Panc1 (cell line): ENCODE results near the gene SDS. TPM values are rescaled to one million over a fixed set of nuclear protein-coding genes. Genes with fewer than 3 reads are reported as not detected.

ENCODE experiments used
- ATAC-seq: fragments of 200-7000 bp; cut with Tn5 transposase; 2 replicates; pipeline ENCODE4 v1.9.1; 2020; ENCODE audit warnings: mild to moderate bottlenecking, moderate library complexity
- BruUV-seq: library from RNA; stranded (reverse); fragments of 400-500 nt; replicated peaks from 2 replicates; lab custom pipeline; 2021; lab: Mats Ljungman, UMichigan
- CTCF ChIA-PET: fragments of 300-600 bp; sonication (Branson Sonifier 250); formaldehyde crosslinking; loops from one replicate; lab custom pipeline; 2022; ENCODE audit warnings: antibody characterized with exemption; lab: Charles Lee
- POLR2A ChIA-PET: fragments of 300-600 bp; sonication (Branson Sonifier 250); formaldehyde crosslinking; loops from one replicate; lab custom pipeline; 2022; ENCODE audit warnings: antibody characterized with exemption; lab: Charles Lee
- DNase-seq: peaks from one replicate; pipeline ENCODE4 v3.0.0-alpha.2; 2010; ENCODE audit warnings: low read depth, low spot score
- H3K27ac ChIP-seq: 2 replicates; pipeline ENCODE4 v1.5.1; 2011; ENCODE audit warnings: mild to moderate bottlenecking, low read length, inconsistent platforms
- H3K27me3 ChIP-seq: fragments of 200-500 bp; sonication (Bioruptor generic); 2 replicates; pipeline ENCODE4 v1.6.0; 2014; ENCODE audit warnings: low read length, inconsistent platforms; ENCODE audit not compliant: control insufficient read depth, insufficient read depth
- H3K36me3 ChIP-seq: fragments of 200-500 bp; sonication (Bioruptor generic); 2 replicates; pipeline ENCODE4 v1.5.1; 2014; ENCODE audit warnings: inconsistent platforms, mild to moderate bottlenecking, low read length, moderate library complexity; ENCODE audit not compliant: control insufficient read depth, insufficient read depth
- H3K4me1 ChIP-seq: 2 replicates; pipeline ENCODE4 v1.5.1; 2011; ENCODE audit warnings: inconsistent platforms, mild to moderate bottlenecking, low read length, moderate library complexity; ENCODE audit not compliant: control insufficient read depth, insufficient read depth
- H3K4me3 ChIP-seq, 2 experiments: 2 replicates each; pipeline ENCODE4 v1.5.1; 2011 to 2012; ENCODE audit warnings: low read depth in 2 of 2, low read length in 2 of 2, mild to moderate bottlenecking in 2 of 2, inconsistent platforms in 1 of 2, moderate library complexity in 1 of 2
- H3K9me3 ChIP-seq: fragments of 200-500 bp; sonication (Bioruptor generic); 2 replicates; pipeline ENCODE4 v1.5.1; 2014; ENCODE audit warnings: low read depth, mild to moderate bottlenecking, inconsistent platforms, low read length, moderate library complexity; ENCODE audit not compliant: control insufficient read depth, insufficient read depth
- POLR2AphosphoS5 ChIP-seq: IDR thresholded peaks from 2 replicates; pipeline ENCODE4 v1.6.1; 2012; ENCODE audit warnings: mild to moderate bottlenecking, low read depth, low read length, moderate library complexity
- SIN3A ChIP-seq: IDR thresholded peaks from 2 replicates; pipeline ENCODE4 v1.6.1; 2012; ENCODE audit warnings: low read depth, mild to moderate bottlenecking, low read length, moderate library complexity, borderline replicate concordance; ENCODE audit not compliant: insufficient read depth
- TCF7L2 ChIP-seq: IDR thresholded peaks from 2 replicates; pipeline ENCODE4 v1.6.1; 2011; ENCODE audit warnings: mild to moderate bottlenecking, low read depth, low read length, inconsistent platforms
- in situ Hi-C: cut with HindIII; loops from 2 replicates; pipeline ENCODE4 v1.10.0; 2016; ENCODE audit warnings: low sequenced_read_pairs, low pct_unique_long_range_greater_than_20kb
- intact Hi-C: fragments of 100-400 bp; cut with micrococcal nuclease; formaldehyde crosslinking; loops from one replicate; pipeline ENCODE4 v1.10.0; 2022; ENCODE audit not compliant: unreplicated experiment
- total RNA-seq: library from RNA; stranded (reverse); gene quantifications from one replicate; pipeline ENCODE4 v1.2.1, GENCODE V29; 2021; ENCODE audit not compliant: unreplicated experiment
- TF ChIP-seq, protein P1 (sequence below): fragments of 450-650 bp; IDR thresholded peaks from 2 replicates; pipeline ENCODE4 v1.5.1; 2017; ENCODE audit warnings: mild to moderate bottlenecking
- TF ChIP-seq, protein P2 (sequence below), 2 experiments: IDR thresholded peaks; 2 replicates each; pipeline ENCODE4 v1.6.1; 2011 to 2012; ENCODE audit warnings: low read depth in 2 of 2, control low read depth in 1 of 2, low read length in 1 of 2, mild to moderate bottlenecking in 1 of 2, moderate library complexity in 1 of 2; ENCODE audit not compliant: insufficient read depth in 1 of 2

Gene SDS
- total RNA-seq, 1 experiment from 2014 or later: 0.15 TPM

DNA sequence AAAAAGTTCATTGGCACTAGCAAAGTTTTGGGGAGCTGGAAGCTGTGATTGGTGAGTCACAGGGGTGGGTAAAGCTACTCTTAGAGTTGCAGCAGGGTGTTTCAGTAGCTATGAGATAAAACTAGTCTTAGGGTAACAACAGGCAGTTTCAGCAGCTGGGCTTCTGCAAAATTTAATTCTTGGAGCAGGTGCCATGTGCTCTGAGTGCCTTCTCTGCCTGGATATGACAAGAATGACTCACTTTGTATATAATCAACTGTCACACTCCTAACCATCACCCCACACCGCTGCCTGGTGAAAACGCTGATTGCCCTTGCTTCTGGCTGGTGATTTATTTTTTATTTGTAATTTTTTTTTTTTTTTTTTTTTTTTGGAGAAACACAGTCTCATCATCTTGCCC lies 55.8 kb downstream of the SDS start:
- H3K27me3 ChIP-seq: no peaks in the 10 kb centered on the region
- H3K36me3 ChIP-seq: no peaks in the 10 kb centered on the region
- BruUV-seq: no TSS peak
- ATAC-seq (no peak), DNase-seq (no peak)
- no peak overlapping the region for H3K27ac ChIP-seq
- CTCF ChIA-PET: no interaction called here
- POLR2A ChIA-PET: no interaction called here
- in situ Hi-C loops: no loop called here
- H3K4me3 ChIP-seq: no peak overlapping the region
- H3K9me3 ChIP-seq: no peaks in the 10 kb centered on the region
- intact Hi-C loops: no loop called here
- TF ChIP-seq, protein P1, sequence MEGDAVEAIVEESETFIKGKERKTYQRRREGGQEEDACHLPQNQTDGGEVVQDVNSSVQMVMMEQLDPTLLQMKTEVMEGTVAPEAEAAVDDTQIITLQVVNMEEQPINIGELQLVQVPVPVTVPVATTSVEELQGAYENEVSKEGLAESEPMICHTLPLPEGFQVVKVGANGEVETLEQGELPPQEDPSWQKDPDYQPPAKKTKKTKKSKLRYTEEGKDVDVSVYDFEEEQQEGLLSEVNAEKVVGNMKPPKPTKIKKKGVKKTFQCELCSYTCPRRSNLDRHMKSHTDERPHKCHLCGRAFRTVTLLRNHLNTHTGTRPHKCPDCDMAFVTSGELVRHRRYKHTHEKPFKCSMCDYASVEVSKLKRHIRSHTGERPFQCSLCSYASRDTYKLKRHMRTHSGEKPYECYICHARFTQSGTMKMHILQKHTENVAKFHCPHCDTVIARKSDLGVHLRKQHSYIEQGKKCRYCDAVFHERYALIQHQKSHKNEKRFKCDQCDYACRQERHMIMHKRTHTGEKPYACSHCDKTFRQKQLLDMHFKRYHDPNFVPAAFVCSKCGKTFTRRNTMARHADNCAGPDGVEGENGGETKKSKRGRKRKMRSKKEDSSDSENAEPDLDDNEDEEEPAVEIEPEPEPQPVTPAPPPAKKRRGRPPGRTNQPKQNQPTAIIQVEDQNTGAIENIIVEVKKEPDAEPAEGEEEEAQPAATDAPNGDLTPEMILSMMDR: no peak
- no peak for TF ChIP-seq POLR2AphosphoS5
- TF ChIP-seq, protein P2, sequence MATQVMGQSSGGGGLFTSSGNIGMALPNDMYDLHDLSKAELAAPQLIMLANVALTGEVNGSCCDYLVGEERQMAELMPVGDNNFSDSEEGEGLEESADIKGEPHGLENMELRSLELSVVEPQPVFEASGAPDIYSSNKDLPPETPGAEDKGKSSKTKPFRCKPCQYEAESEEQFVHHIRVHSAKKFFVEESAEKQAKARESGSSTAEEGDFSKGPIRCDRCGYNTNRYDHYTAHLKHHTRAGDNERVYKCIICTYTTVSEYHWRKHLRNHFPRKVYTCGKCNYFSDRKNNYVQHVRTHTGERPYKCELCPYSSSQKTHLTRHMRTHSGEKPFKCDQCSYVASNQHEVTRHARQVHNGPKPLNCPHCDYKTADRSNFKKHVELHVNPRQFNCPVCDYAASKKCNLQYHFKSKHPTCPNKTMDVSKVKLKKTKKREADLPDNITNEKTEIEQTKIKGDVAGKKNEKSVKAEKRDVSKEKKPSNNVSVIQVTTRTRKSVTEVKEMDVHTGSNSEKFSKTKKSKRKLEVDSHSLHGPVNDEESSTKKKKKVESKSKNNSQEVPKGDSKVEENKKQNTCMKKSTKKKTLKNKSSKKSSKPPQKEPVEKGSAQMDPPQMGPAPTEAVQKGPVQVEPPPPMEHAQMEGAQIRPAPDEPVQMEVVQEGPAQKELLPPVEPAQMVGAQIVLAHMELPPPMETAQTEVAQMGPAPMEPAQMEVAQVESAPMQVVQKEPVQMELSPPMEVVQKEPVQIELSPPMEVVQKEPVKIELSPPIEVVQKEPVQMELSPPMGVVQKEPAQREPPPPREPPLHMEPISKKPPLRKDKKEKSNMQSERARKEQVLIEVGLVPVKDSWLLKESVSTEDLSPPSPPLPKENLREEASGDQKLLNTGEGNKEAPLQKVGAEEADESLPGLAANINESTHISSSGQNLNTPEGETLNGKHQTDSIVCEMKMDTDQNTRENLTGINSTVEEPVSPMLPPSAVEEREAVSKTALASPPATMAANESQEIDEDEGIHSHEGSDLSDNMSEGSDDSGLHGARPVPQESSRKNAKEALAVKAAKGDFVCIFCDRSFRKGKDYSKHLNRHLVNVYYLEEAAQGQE (IDR thresholded peaks at IDR 0.05; ENCODE audit: insufficient read depth in 1 of 2, low read depth in 2 of 2, low read length in 1 of 2): no peak
- no peak for TF ChIP-seq TCF7L2
- no peak for TF ChIP-seq SIN3A
- no peaks in the 10 kb centered on the region for H3K4me1 ChIP-seq

DNA sequence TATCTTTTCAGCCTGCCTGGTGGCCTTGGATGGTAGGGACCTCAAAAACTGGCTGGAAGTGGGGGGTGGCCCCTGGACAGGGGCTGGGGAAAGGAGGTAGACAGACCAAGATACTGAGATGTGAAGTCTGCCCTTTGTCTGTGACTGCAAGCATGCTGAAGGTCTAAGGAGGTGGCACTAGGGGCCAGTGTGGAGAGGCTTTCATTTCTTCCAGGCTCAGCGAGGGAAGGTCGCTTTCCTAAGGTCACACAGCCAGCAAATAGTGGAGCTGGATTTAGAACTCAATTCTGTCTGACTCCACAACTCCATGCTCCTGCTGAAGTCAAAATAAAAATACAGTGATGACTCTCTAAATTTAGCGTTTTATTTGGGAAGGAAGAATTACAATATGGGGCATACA lies 56.6 kb downstream of the SDS start:
- Histone ChIP-seq H3K9me3 (no peaks in the 10 kb centered on the region), H3K27me3 (no peaks in the 10 kb centered on the region), H3K4me3 (no peak overlapping the region), H3K36me3 (no peaks in the 10 kb centered on the region), H3K27ac (no peak overlapping the region), H3K4me1 (no peaks in the 10 kb centered on the region)
- intact Hi-C loops: no loop called here
- in situ Hi-C loops: no loop called here
- DNase-seq (no peak), ATAC-seq (0 out of 2 replicates have a peak, but pooled peaks have one; percentile 59)
- TF ChIP-seq, protein P2 (IDR thresholded peaks at IDR 0.05; ENCODE audit: insufficient read depth in 1 of 2, low read depth in 2 of 2, low read length in 1 of 2): no peak
- TF ChIP-seq POLR2AphosphoS5 (no peak), SIN3A (no peak), TCF7L2 (no peak)
- TF ChIP-seq, protein P1: no peak
- BruUV-seq: no TSS peak
- POLR2A ChIA-PET: no interaction called here
- CTCF ChIA-PET: no interaction called here
